Brain microvascular endothelial cell (primary cell): ENCODE measurements around the gene MIB2.

Experiments used
- DNase-seq: peaks from one replicate; pipeline ENCODE4 v3.0.0-alpha.2; 2020
- H3K27ac ChIP-seq: fragments of 250-450 bp; sonication (Bioruptor Pico); 2 replicates; pipeline ENCODE4 v1.5.1; 2020; ENCODE audit warnings: mild to moderate bottlenecking, moderate library complexity
- H3K27me3 ChIP-seq: fragments of 250-450 bp; sonication (Bioruptor Pico); replicated peaks from 2 replicates; pipeline ENCODE4 v1.5.1; 2020; ENCODE audit warnings: mild to moderate bottlenecking
- H3K36me3 ChIP-seq: fragments of 250-450 bp; sonication (Bioruptor Pico); replicated peaks from 2 replicates; pipeline ENCODE4 v1.5.1; 2020; ENCODE audit warnings: mild to moderate bottlenecking
- H3K4me3 ChIP-seq: 2 replicates; pipeline ENCODE4 v1.5.1; 2011; ENCODE audit warnings: low read depth, mild to moderate bottlenecking, control low read depth, low read length, moderate library complexity
- CTCF ChIP-seq: IDR thresholded peaks from 2 replicates; pipeline ENCODE4 v1.5.1; 2011; ENCODE audit warnings: low read depth, mild to moderate bottlenecking, moderate library complexity, low read length, control low read depth, inconsistent platforms; ENCODE audit errors: missing control alignments
- in situ Hi-C: cut with HindIII; loops from 2 replicates; pipeline ENCODE4 v1.10.0; 2017; ENCODE audit warnings: low sequenced_read_pairs, low pct_ligation_motif_present

Gene MIB2

GRCh38 chr1:1604374-1605033 lies 10.8 kb upstream of the MIB2 start:
- Histone ChIP-seq H3K27ac (no peak overlapping the region), H3K36me3 (no peaks in the 10 kb centered on the region), H3K4me3 (no peak overlapping the region), H3K27me3 (peaks cover 11% of the 10 kb centered on the region)
- DNase-seq, result no peak
- no peak for TF ChIP-seq CTCF
- in situ Hi-C loops, result no loop called here

- H3K36me3 ChIP-seq, result no peaks in the 10 kb centered on the region
- no peak for DNase-seq
- no peak overlapping the region for H3K4me3 ChIP-seq
- peaks cover 11% of the 10 kb centered on the region for H3K27me3 ChIP-seq
- no peak overlapping the region for H3K27ac ChIP-seq
- in situ Hi-C loops, result no loop called here
- no peak for TF ChIP-seq CTCF
Observed at GRCh38 chr1:1605034-1605591, 10.2 kb upstream of the MIB2 start.

- no peak for DNase-seq
- H3K27ac ChIP-seq, result no peak overlapping the region
- H3K36me3 ChIP-seq, result no peaks in the 10 kb centered on the region
- peaks cover 6% of the 10 kb centered on the region for H3K27me3 ChIP-seq
- no peak overlapping the region for H3K4me3 ChIP-seq
- in situ Hi-C loops, result no loop called here
- no peak for TF ChIP-seq CTCF
Observed at GRCh38 chr1:1605724-1606123, 9.6 kb upstream of the MIB2 start.

- no peak overlapping the region for H3K4me3 ChIP-seq
- no peaks in the 10 kb centered on the region for H3K36me3 ChIP-seq
- no peak for DNase-seq
- TF ChIP-seq CTCF, result no peak
- peaks cover 6% of the 10 kb centered on the region for H3K27me3 ChIP-seq
- no peak overlapping the region for H3K27ac ChIP-seq
- in situ Hi-C loops, result no loop called here
Observed at GRCh38 chr1:1606232-1606631, 9.1 kb upstream of the MIB2 start.

GRCh38 chr1:1609822-1610485 lies 5.3 kb upstream of the MIB2 start:
- no peak for DNase-seq
- H3K27me3 ChIP-seq, result no peaks in the 10 kb centered on the region

More at GRCh38 chr1:1609822-1610485, 5.3 kb upstream of the MIB2 start:
- TF ChIP-seq CTCF, result no peak
- in situ Hi-C loops, result no loop called here
- Histone ChIP-seq H3K27ac (no peak overlapping the region), H3K36me3 (no peaks in the 10 kb centered on the region), H3K4me3 (no peak overlapping the region)
